NAMALWA (cell line): ENCODE measurements around the gene HTT-AS.

Experiments
- DNase-seq: peaks from one replicate; pipeline ENCODE4 v3.0.0-alpha.2; 2015; ENCODE audit warnings: low spot score

Gene HTT-AS

DNA sequence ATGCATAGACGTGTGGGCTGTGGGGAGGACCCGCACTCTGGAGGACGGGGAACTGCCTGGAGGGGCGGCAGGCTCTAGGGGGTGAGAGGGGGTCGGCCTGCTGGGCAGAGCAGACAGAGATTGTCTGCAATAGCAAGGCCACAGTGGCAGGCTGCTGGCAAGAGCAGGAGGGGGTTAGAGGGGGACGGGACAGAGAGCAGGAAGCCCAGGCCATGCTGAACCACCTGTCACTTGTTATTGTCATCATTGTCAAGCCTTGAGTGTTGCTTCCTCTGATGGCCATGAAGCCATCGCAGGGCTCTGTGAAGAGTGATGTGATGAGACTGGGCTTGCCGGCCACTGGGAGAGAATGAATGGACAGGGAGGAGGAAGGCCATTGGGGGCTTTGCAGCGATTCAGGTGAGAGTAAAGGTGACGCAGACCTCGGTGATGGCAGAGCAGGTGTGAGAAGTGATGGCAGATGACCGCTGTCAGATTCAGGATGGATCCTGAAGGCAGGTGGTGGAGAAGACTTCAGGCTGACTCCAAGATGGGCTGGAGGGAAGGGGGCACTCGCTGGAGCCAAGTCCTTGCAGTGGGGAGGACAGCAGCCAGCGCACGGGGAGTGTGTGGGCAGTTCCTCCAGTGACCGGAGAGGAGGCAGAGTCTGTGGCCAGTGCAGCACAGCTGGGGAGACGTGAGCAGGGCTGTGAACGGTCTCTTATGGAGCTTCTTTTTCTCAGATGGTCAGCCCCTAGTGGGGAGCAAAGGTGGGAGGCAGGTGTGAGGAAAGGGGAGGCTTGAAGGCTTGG lies 43.6 kb downstream of the HTT-AS start:
- no peak for DNase-seq

- DNase-seq = no peak
Measured at GRCh38 chr4:3029464-3029863, 44.9 kb downstream of the HTT-AS start.

DNA sequence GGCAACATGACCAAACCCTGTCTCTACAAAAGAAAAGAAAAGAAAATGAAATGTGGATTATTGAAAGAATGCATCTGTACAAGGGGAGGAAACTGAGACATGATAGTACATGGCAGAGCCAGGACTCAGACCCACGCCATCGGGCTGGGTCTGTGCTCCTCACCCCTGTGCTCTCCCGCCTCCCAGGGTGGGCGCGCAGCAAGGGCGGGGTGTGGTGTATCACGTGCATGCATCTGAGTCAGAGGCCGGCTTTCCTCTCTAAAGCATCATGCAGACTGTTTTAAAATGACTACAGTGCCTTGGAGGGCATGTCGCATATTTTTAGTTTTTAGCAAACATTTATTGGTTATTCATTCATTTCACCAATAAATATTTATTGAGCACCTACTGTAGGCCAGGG lies 47.8 kb downstream of the HTT-AS start:
- no peak for DNase-seq

- DNase-seq = no peak
Measured at GRCh38 chr4:3025881-3026280, 48.5 kb downstream of the HTT-AS start.

- DNase-seq = no peak
Measured at GRCh38 chr4:3022651-3023050, 51.7 kb downstream of the HTT-AS start.

DNA sequence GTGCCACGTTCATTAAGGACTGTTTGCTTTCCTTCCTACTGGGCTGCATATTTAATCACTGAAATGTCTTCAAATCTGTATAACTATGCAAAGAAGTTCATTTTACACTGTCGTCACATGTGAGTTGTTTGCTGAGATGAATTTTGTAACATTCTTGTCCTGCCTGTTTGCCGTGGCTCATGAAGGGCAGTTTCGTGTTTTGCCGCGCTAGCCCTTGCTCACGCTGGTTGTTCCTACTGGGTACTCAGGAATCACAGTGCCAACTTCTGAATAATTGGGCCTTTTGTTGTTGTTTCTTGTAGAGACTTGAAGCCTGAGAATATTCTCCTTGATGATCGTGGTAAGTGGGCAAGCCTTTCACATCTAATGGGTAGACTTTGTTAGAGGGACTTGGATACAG lies 52.2 kb downstream of the HTT-AS start:
- DNase-seq = no peak

- no peak for DNase-seq
Measured at GRCh38 chr4:3021627-3022026, 52.7 kb downstream of the HTT-AS start.

GRCh38 chr4:3021127-3021526 lies 53.2 kb downstream of the HTT-AS start:
- DNase-seq = no peak

DNA sequence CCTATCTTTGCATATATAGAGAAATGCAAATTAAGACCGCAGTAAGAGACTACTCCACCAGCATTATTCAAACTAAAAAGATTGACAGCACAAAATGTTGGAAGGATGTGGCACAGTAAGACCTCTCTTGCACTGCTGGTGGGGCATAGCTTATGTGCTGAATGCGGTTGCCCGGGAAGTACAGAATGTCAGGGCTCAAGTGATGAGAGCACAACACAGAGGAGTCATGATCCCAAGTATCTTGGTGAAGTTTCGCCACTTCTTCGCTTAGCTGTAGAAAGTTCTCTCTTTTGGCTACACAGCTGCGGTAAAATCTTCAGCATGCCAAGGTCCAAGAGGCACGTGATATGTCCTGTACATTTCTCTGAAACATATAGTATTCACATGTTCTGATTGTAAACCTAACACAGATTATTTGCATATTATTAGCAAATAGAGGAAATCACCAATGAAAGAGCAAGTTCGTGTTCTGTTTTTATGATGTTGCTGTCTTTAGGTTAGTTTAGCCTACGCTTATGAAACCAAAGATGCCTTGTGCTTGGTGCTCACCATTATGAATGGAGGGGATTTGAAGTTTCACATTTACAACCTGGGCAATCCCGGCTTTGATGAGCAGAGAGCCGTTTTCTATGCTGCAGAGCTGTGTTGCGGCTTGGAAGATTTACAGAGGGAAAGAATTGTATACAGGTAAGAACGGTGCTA lies 55.0 kb downstream of the HTT-AS start:
- no peak for DNase-seq

GRCh38 chr4:3017504-3017903 lies 56.8 kb downstream of the HTT-AS start:
- no peak for DNase-seq

- DNase-seq = no peak
Measured at GRCh38 chr4:3016961-3017360, 57.4 kb downstream of the HTT-AS start.

DNA sequence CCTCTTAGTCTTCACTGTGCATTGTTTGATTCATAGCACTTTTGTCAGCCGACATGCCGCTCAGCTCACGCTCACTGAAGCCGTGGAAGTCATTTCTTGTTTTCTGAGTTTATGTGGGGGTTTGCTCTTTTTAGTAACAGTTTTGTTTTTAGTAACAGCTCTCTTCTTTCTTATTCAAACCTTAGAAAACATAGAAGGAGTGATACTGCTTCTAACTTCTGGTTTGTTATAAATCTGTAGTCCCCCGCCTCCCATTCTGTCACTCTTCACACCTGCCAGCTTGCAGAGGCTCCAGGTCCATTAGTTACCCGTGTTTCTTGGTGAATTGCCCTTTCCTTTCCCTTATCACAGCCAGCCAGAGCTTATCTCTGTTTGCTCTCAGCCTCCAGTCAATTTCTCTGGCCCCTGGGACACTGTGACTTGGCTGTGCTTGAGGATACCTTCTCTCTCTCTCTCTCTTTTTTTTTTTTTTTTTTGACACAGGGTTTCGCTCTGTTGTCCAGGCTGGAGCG lies 60.4 kb downstream of the HTT-AS start:
- DNase-seq = no peak
